ENCODE data around the gene KIRREL3. TPM values are rescaled to one million over a fixed set of nuclear protein-coding genes. Genes with fewer than 3 reads are reported as not detected.

The KIRREL3 gene
- total RNA-seq, 1 donor from 2014 or later: 0.38 TPM

- peaks cover 8% of the 10 kb centered on the region for H3K4me1 Mint-ChIP-seq (ENCODE audit: unreplicated experiment)
- no peak for DNase-seq (ENCODE audit: low spot score)
- no peak for TF ChIP-seq CTCF (IDR thresholded peaks at IDR 0.05; ENCODE audit: unreplicated experiment)
- no peaks in the 10 kb centered on the region for H3K9me3 Mint-ChIP-seq (ENCODE audit: unreplicated experiment)
- H3K27ac Mint-ChIP-seq (ENCODE audit: unreplicated experiment): no peak overlapping the region
- H3K36me3 Mint-ChIP-seq (ENCODE audit: low read depth, unreplicated experiment): no peaks in the 10 kb centered on the region
- H3K4me3 Mint-ChIP-seq (ENCODE audit: unreplicated experiment): no peak overlapping the region
- peaks cover 7% of the 10 kb centered on the region for H3K27me3 Mint-ChIP-seq (ENCODE audit: unreplicated experiment)
These were observed 576.8 kb downstream of the KIRREL3 start for GRCh38 chr11:126423743-126424142.

- Mint-ChIP-seq H3K9me3 (ENCODE audit: unreplicated experiment) (no peaks in the 10 kb centered on the region), H3K4me1 (ENCODE audit: unreplicated experiment) (peaks cover 8% of the 10 kb centered on the region), H3K36me3 (ENCODE audit: low read depth, unreplicated experiment) (no peaks in the 10 kb centered on the region), H3K27ac (ENCODE audit: unreplicated experiment) (no peak overlapping the region), H3K27me3 (ENCODE audit: unreplicated experiment) (peaks cover 7% of the 10 kb centered on the region), H3K4me3 (ENCODE audit: unreplicated experiment) (no peak overlapping the region)
- no peak for TF ChIP-seq CTCF (IDR thresholded peaks at IDR 0.05; ENCODE audit: unreplicated experiment)
- no peak for DNase-seq (ENCODE audit: low spot score)
These were observed 577.4 kb downstream of the KIRREL3 start for GRCh38 chr11:126423154-126423553.

- no peaks in the 10 kb centered on the region for H3K36me3 Mint-ChIP-seq (ENCODE audit: low read depth, unreplicated experiment)
- H3K4me3 Mint-ChIP-seq (ENCODE audit: unreplicated experiment): no peak overlapping the region
- H3K27ac Mint-ChIP-seq (ENCODE audit: unreplicated experiment): no peak overlapping the region
- DNase-seq (ENCODE audit: low spot score): no peak
- H3K9me3 Mint-ChIP-seq (ENCODE audit: unreplicated experiment): no peaks in the 10 kb centered on the region
- peaks cover 7% of the 10 kb centered on the region for H3K27me3 Mint-ChIP-seq (ENCODE audit: unreplicated experiment)
- TF ChIP-seq CTCF (IDR thresholded peaks at IDR 0.05; ENCODE audit: unreplicated experiment): no peak
- peaks cover 8% of the 10 kb centered on the region for H3K4me1 Mint-ChIP-seq (ENCODE audit: unreplicated experiment)
These were observed 578.1 kb downstream of the KIRREL3 start for GRCh38 chr11:126422446-126422845.

GRCh38 chr11:126421271-126421671 is 579.3 kb downstream of the KIRREL3 start:
- peaks cover 10% of the 10 kb centered on the region for H3K27me3 Mint-ChIP-seq (ENCODE audit: unreplicated experiment)
- no peak overlapping the region for H3K4me3 Mint-ChIP-seq (ENCODE audit: unreplicated experiment)
- H3K9me3 Mint-ChIP-seq (ENCODE audit: unreplicated experiment): no peaks in the 10 kb centered on the region
- no peak overlapping the region for H3K27ac Mint-ChIP-seq (ENCODE audit: unreplicated experiment)
- no peaks in the 10 kb centered on the region for H3K36me3 Mint-ChIP-seq (ENCODE audit: low read depth, unreplicated experiment)
- TF ChIP-seq CTCF (IDR thresholded peaks at IDR 0.05; ENCODE audit: unreplicated experiment): no peak
- no peak for DNase-seq (ENCODE audit: low spot score)
- peaks cover 9% of the 10 kb centered on the region for H3K4me1 Mint-ChIP-seq (ENCODE audit: unreplicated experiment)

GRCh38 chr11:126420698-126421256 is 579.8 kb downstream of the KIRREL3 start:
- H3K27ac Mint-ChIP-seq (ENCODE audit: unreplicated experiment): no peak overlapping the region
- H3K4me1 Mint-ChIP-seq (ENCODE audit: unreplicated experiment): peaks cover 14% of the 10 kb centered on the region
- H3K27me3 Mint-ChIP-seq (ENCODE audit: unreplicated experiment): peaks cover 15% of the 10 kb centered on the region
- TF ChIP-seq CTCF (IDR thresholded peaks at IDR 0.05; ENCODE audit: unreplicated experiment): no peak
- peaks cover 5% of the 10 kb centered on the region for H3K36me3 Mint-ChIP-seq (ENCODE audit: low read depth, unreplicated experiment)
- no peak for DNase-seq (ENCODE audit: low spot score)
- no peak overlapping the region for H3K4me3 Mint-ChIP-seq (ENCODE audit: unreplicated experiment)
- H3K9me3 Mint-ChIP-seq (ENCODE audit: unreplicated experiment): no peaks in the 10 kb centered on the region
